Measurements from ENCODE around the gene GBA3.

Gene GBA3

GRCh38 chr4:22787753-22788375 is 95.1 kb downstream of the GBA3 start:
- DNase-seq (ENCODE audit: low spot score): no peak

- no peak for DNase-seq (ENCODE audit: low spot score)
Observed at GRCh38 chr4:22790631-22791030, 97.9 kb downstream of the GBA3 start.

- DNase-seq (ENCODE audit: low spot score): no peak
Observed at GRCh38 chr4:22794732-22795131, 102.0 kb downstream of the GBA3 start.

- no peak for DNase-seq (ENCODE audit: low spot score)
Observed at GRCh38 chr4:22801391-22801790, 108.7 kb downstream of the GBA3 start.

GRCh38 chr4:22802876-22803275 is 110.1 kb downstream of the GBA3 start:
- DNase-seq (ENCODE audit: low spot score): no peak

- DNase-seq (ENCODE audit: low spot score): no peak
Observed at GRCh38 chr4:22803512-22803911, 110.8 kb downstream of the GBA3 start.

- peak; percentile 1 for DNase-seq (ENCODE audit: low spot score)
Observed at GRCh38 chr4:22814906-22815305, 122.2 kb downstream of the GBA3 start.

- no peak for DNase-seq (ENCODE audit: low spot score)
Observed at GRCh38 chr4:22824091-22824490, 131.4 kb downstream of the GBA3 start.

GRCh38 chr4:22842360-22843018 is 149.8 kb downstream of the GBA3 start:
- DNase-seq (ENCODE audit: low spot score): peak; percentile 74

GRCh38 chr4:22848332-22848731 is 155.6 kb downstream of the GBA3 start:
- DNase-seq (ENCODE audit: low spot score): no peak

GRCh38 chr4:22850055-22850454 is 157.3 kb downstream of the GBA3 start:
- DNase-seq (ENCODE audit: low spot score): no peak

GRCh38 chr4:22850630-22851029 is 157.9 kb downstream of the GBA3 start:
- DNase-seq (ENCODE audit: low spot score): no peak

- DNase-seq (ENCODE audit: low spot score): no peak
Observed at GRCh38 chr4:22857411-22857810, 164.7 kb downstream of the GBA3 start.

- no peak for DNase-seq (ENCODE audit: low spot score)
Observed at GRCh38 chr4:22859318-22859717, 166.6 kb downstream of the GBA3 start.

Measured in globus pallidus (tissue), 1 donor.